ENCODE results near the gene OR5H14.

GRCh38 chr3:98115717-98116116 lies 31.6 kb upstream of the OR5H14 start:
- TF ChIP-seq CTCF (IDR thresholded peaks at IDR 0.05) (no peak), POLR2A (IDR thresholded peaks at IDR 0.05) (no peak)

All from esophagus squamous epithelium (tissue), 4 donors.